Fibroblast of upper back skin (primary cell): ENCODE data around the gene ATP6V0A4.
"Not testable (repeated sequence)": the region's sequence is repeated elsewhere in the genome, so short reads cannot be mapped to it uniquely, and the experiment has no call there.

Experiments
- DNase-seq: peaks from one replicate; pipeline ENCODE4 v3.0.0-alpha.2; 2013

Gene ATP6V0A4

DNA sequence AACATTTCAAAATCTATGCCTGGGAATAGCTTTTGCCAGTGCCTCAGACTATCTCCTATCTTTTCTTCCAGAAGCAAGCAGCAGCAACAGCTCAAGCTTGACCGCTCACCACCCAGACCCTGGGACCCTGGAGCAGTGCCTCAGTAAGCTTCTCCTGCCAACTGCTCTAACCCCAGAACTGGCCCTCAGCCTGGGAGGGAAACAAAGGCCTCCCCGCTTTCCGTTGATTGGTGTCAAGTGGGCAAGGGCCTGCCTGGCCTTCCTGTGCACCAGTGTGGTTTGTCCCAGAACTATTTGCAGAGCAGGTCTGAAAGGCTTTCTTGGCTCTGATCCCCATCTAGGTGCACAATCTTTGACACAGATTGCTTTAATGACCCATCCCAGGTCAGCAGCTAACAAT lies 3.3 kb upstream of the ATP6V0A4 start:
- DNase-seq, result no peak

DNA sequence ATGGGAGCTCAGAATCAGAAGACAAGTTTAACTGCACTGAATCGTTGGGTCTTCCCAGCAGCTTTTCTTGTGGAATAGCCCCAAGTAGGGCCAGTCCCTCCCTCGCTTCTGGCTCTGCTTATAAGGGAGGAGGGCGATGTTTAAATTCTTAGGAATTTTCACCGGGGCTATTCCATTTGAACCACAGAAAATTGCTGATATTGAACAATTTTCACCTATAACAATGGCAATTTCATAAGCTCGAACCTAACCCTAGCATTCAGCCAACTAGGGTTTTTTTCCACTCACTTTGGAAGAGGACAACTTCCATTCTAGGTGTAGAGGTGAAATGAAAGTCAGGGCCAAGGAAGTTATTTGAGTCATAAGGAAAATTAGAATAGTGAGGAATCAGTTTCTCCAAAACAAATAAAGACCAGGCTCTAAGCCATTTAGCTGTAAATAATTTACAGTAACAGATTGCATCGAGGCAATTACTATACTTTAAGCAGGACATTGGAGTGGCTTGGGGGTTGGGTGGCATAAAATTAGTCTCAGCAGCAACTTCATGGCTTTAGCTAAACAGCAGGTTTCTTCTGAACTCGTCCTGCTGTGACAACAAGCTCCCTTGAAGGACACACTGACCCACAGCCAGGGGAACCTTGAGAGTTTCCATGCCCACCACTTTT lies 1.5 kb upstream of the ATP6V0A4 start:
- no peak for DNase-seq

DNA sequence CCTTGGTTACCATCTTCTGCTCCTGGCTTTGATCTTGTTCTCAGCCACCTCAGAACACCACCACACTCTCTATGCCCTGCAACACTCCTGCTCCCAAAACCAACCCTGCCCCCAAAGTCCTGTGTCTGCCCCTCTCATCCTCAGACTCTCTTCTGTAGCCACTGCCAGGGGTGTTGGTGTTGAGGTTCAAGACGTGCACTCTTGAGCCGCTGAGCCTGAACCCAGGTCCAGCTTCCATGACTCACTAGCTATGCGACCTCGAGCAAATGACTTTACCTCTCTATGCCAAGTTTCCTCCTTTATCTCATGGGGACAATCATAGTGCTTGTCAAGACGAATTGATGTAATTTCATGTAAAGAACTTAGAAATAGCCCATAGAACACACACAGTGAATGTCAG lies 840 bp upstream of the ATP6V0A4 start:
- DNase-seq, result no peak

DNA sequence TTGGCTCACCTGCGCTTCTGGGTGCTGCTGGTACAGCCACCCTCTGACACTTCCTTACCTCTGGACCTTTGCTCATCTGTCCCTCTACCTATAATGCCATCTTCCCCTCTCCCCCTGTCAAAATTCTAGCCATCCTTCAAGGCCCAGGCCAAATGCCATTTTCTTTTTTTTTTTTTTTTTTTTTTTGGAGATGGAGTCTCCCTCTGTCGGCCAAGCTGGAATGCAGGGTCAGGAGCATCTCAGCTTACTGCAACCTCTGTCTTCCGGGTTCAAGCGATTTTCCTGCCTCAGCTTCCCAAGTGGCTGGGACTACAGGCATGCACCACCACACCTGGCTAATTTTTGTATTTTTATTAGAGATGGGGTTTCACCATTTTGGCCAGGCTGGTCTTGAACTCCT lies 950 bp downstream of the ATP6V0A4 start:
- DNase-seq, result not testable (repeated sequence)

DNA sequence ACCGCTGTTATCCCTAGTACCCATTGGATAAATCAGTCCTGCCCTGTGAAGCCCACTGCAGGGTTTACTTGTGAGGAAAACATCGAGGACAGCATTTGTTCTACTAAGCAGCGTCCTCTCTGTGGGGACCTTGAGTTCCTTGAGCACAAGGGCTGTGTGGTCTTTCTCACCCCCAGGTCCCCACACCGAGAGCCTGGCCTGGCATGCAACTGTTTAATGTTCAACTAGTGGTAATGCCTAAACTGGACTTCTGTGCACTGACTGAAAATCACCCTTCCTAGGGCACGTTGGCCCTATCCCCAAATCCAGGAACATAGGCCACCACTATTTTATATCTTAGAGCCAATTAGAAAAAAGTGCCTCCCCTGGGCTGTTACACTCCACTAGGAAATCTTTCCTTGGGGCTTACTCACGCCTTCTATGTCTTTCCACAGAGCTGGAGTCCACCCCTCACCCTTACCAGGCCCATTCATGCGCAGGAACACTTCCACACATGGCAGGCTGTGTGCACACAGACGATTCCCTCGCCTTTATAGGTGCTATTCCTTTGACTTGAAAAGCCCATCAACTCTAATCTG lies 1.9 kb downstream of the ATP6V0A4 start:
- no peak for DNase-seq

DNA sequence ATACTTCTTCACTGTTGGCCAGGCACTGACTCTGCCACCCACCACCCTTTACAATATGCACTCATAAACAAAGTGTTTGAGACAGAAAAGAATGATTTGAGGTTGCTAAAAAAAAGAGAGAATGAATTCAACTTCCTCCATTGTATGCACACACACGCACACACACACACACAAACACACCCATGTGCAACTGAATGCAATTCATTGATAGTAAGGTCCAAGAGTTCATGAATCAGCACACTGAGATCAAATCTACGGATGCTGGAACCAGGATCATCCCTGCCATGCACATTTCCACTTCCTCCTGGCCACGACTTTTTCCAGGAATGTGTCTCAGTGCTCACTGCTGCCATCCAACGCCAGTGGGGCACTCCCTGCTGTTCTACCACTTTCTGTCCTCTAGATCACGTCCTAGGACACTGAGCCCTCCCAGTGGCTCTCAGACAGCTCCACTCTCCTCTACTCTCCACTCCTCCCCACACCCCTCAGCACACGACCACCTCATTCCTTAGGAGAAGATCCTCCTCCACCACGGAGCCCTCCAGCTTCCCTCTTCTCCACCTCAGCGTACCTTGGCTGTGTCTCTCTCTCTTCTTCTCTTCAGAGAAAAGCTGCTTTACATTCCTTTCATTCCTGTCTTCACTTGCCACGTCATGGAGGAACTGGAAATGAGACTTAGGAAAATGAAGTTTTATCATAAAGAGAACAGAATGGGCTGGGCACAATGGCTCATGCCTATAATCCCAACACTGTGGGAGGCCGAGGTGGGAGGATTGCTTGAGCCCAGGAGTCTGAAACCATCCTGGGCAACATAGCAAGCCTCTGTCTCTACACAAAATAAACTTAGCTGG lies 12.2 kb downstream of the ATP6V0A4 start:
- DNase-seq, result peak; percentile 1

DNA sequence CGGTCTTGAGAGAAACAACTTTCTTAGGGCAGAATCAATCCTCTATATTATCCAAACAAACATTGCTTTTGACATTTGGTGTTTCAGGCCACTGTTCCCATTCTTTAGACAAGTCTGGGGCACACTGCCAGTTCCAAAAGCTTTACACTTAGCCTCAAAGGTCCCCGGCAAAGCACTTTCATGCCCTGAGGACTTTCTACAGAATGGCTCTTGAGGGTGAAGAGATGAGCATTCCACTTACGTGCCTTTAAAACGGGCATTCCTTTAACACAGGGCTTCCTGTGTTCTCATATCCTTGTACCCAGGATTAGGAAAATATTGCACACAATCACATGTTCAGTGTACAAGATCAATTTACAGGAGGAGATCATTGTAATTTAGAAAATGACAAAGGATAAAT lies 13.3 kb downstream of the ATP6V0A4 start:
- DNase-seq, result no peak

DNA sequence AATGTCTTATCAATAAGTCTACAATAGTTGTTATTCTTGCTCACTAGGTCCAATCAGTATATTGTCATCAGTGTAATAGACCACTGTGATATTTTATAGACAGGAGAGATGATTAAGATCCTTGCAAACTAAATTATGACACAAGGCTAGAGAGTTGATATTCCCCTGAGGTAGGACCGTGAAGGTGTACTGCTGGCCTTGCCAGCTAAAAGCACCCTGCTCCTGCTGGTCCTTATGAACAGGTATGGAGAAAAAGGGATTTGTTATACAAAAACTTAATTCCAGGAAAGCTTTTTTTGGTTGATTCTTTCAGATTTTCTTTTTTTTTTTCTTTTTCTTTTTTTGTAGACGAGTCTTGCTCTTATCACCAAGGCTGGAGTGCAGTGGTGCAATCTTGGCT lies 17.0 kb downstream of the ATP6V0A4 start:
- DNase-seq, result no peak

DNA sequence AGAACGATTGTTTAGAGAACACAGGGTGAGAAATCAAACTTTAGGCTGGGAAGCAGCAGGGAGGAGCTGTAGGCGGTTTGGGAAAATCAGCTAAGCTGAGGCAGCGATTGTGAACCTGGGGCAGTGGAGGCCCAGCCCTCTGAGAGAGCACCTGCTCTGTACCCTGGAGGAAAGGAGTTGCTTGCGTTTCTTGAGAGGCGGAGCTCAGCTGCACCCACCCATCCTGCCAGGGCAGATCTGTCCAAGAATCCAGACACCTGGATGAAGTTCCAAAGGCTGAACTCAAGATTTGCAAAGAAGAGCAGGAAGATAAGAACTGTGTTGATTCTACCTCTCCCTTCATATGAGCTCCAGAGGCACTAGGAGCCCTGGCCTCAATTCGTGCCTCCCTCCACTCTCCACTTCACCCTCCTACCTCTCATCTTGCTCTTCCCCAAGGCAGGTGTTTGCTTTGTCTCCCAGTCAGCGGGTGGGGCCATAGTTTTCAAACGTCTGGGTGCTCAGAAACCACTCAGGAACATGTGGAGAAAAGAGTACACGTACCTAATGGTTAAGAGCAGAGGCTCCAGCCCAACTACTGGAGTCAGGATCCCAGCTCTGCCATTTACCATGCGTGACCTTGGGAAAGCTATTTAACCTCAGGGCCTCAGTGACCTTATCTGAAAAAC lies 21.7 kb downstream of the ATP6V0A4 start:
- DNase-seq, result no peak

DNA sequence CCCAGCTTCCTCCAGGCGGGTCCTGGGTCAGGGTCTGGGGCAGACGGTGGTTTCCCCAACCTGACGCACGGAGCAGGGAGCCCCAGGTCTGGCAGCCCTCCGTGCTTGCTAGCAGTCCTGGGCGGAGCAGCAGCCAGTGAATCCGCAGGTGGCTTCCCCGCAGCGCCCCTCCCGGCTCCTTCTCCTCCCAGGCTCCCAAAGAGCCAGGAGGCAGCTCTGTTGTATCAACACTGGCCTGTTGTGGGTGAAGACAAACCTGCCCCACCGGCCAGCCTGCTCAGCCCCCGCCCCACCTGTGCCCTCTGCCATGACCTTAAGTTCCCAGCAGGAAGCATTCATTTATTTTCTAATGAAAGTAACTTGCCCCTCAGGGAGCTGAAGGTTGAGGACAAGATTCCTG lies 24.2 kb downstream of the ATP6V0A4 start:
- no peak for DNase-seq

DNA sequence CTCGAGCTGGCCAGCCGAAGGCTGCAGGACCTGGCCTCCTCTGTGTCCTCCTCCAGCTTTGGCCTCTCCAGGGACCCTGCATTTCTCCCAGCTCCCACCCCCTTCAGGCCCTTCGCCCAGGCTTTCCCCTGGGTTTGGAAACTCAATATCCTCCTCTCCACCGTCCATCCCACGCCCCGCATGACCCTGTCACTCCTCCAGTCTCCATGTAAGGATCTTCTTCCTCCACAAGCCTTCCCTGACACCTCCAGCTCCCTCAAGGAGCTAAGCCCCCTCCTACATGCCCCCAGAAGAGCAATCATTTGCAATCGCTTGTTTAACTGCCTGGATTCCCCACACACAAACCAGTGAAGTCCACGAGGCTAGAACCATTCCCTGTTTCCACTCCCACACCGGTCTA lies 24.8 kb downstream of the ATP6V0A4 start:
- DNase-seq, result no peak

DNA sequence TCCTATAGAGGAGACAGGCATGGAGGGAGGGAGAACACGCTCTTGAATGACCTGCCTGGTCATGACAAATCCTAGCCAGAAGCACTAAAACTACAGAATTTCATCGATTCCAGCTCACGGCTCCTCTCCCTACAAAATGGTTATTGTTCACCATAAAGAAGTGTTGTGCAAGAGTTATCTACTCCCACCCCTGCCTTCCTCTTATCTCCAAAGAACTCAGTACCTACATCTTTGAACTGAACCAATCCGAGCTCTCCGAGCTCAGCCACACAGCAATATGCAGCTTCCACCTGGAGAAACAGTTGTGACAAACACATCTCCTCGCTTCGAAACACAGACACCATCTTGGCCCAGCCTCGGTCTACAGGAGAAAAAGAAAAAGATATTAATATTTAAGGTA lies 27.1 kb downstream of the ATP6V0A4 start:
- no peak for DNase-seq

DNA sequence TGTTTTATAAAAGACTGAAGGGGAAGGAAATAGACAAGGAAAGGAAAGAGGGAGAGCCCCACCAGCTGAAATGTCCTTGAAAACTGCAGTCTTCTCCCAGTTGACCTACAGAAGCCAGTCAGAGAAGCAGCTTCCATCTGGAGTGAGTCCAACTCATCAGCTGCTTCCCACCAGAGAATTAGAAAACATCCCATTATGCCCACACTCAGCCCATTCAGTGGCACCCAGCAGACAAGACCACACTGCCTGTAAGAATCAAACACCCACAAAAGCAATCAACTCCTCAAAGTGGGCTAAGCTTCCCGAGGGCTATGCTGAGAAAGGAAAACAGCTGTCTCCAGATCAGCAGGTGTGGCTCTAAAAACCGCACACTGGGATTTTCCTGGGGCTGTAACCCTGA lies 29.8 kb downstream of the ATP6V0A4 start:
- no peak for DNase-seq

DNA sequence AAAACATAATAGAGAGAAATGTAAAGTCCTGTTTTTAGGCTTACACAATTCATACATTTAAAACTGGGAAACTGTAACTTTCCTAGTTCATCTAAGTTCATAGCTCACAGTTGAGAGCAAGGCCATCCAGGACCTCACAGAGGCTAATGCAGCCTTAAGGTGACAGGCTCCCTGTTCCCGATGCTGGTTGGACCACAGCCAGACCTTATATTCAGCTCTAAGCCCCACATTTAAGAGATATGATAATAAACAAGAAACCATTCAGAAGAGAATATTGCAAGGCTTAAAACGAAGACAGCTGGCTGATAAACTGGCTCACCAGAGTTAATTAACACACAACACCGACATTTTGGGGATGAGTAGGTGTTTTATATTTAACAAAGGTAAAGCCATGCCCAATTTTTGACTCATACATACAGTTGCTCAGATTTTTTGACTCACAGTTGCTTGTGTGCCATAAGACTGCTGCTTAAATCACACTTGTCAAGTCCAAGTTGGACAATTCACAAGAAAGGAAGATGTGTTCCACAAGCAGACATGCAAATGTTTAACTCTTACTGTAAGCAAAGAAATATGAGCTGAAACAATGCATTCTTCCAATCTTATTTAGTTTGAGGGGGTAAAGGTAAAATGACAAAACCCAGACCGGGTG lies 41.3 kb downstream of the ATP6V0A4 start:
- no peak for DNase-seq

DNA sequence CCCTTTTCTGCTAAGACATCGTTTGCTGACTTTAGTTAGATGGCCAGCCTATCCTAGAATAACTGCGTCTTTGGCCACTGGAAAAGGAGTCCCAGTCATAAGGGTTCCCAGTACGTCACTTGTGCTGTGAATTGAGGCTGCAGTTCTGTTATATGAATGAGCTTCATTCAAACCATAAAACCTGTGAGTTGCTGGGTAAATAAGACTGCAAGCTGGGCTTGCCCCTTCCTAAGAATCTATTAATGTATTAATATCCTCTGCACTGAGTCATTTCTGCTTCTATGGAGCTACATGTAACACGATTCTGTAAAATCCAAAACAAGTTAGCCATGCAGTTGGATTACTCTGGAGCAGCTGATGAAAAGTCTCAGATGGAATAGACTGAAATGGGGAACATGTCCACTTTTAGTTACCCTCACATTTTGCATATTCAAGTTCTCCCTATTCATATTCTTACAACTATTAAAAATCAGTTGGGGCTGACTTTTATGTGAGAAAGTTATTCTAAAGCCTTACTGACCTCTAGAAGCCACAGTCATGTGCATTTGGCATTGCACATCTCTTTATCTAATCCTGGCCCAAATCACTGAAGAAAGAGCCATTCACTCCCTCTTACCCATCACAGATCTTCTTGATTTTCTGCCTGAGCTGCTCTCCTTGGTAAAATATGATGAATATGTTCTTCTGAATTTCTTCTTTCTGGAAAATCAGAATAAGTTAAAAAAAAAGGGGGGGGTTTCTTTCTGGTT lies 42.0 kb downstream of the ATP6V0A4 start:
- no peak for DNase-seq

DNA sequence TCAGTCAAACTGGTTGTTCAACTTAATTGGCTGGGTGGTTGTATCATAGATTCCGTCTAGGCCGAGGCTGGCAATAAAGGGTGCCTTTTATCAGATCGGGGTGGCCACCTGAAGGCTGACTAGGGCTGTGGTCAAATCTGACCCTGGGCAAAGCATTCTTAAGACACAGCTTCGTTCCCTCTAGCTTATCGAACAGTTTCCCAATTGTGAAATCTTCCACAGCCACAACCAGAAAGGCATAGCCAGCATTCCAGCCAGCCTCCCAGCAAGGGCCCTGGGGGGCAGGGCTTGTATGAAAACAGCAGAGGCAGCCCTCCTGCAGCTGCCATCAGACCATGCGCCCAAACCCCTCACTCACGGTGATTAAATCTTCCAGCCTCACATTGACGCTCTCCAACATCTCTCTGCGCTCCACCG lies 42.7 kb downstream of the ATP6V0A4 start:
- peak; percentile 8 for DNase-seq

DNA sequence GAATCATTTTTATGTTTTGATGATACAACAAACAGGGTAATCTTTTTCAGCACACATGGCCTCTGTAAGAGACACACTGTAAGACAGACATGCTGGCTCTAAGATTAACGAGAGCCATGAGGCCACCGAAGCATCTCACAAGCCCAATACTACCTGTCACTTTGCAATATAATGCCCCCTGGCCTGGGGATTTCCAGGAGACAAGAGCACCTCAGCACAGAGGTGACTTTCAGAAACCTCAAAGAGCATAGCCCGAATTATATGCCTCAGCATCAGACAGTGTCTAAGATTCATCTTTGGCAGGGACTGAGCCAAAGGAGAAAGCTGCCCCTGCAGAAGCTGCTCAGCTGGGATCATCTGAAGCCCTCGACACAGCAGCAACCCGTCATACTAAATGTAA lies 44.4 kb downstream of the ATP6V0A4 start:
- DNase-seq, result no peak

DNA sequence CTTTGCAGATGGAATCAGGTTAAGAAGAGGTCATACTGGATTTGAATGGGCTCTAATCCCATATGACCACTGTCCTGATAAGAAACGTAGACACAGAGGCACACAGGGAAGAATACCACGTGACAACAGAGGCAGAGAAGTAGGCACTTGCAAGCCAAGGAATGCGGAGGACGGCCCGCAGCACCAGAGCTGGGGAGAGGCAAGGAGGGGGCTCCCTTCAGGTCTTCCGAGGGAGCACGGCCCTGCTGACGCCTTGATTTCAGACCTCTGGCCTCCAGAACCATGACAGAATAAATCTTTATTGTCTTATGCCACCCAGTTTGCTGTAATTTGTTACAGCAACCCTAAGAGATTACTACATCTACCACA lies 44.9 kb downstream of the ATP6V0A4 start:
- DNase-seq, result no peak

DNA sequence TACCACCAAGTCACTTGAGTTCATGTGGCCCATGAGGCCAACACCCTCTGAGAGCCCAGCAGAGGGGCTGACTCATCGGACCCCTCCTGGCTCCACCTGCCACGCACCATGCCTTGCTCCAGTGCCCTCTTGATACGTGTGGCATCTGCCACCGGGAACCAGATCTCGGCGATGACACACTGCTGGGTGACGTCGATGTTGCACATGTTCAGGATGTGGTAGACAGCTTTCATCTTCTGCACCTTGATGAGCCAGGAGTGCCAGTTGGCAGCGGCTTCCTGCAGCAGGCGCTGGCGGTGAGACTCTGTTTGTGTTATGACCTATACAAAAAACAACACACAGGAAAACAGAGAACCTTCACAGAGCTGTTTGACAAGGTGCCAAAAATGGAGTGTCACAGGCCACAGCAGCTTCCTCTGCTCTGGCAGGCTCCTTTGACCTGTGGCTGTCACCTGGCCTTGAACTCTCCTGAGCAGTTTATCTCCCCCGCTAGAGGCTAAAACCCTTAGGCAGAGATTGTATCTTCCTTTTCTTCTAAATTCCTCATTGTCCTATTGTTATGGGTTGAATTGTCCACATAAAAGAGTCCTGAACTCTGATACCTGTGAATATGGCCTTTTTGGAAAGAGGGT lies 45.4 kb downstream of the ATP6V0A4 start:
- no peak for DNase-seq

DNA sequence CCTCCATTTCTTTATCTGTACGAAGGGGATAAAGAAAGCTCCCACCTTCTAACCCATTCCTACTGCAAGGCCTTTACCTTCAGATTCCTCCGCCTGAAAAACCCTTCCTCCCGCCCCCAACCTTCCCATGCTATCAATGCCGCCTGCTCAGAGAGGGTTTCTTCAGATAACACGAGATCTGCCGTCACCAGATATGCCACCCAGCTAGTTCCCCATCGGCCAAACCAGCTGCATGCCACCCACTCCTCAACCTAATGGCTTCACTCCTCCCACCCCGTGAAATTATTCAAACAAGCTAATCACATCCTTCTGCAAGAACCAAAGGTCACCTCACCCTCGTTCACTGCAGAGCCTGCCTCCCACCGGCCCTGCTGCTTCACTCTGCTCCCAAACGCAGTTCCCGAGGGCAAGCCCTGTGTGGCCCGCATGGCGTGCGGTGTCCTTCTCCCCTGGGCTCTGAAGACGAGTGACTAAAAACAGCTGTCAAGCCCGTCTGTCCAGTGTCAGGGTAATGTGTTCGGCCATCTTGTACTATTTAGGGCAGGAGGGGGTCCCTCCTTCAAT lies 47.0 kb downstream of the ATP6V0A4 start:
- no peak for DNase-seq

DNA sequence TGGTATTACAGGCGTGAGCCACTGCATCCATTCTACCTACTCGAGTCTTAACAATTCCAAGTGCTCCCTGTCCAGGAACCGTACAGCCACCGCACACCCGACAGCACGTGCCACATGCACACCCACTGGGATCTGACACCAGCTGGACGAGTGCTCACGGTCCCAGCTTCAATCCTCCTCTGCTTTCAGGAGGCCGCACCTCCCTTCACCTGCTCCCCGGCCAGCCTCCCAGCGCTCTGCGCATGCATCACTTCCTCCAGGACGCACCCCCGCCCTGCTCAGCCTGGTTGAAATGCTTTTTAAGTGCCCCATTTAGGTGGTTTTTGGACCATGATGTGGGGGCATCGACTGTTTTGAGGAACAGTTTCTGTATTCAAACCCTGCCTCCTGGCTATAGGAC lies 47.5 kb downstream of the ATP6V0A4 start:
- DNase-seq, result no peak

DNA sequence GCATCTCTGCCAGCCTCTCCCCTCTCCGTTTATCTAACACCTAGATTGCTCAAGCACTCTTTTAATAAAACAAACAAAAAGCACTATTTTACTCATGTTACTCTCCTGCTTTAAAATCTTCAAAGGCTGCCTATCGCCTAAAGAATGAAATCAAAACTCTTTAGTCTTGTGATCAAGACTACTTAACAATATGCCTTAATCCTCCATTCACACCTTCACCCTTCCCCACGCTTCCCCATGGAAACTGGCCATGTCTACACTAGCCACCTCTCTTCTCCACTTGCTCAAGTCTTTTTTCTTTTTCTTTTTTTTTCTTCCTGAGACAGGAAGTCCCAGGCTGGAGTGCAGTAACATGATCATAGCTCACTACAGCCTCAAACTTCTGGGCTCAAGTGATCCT lies 48.0 kb downstream of the ATP6V0A4 start:
- no peak for DNase-seq
